Coronary artery (tissue), 2 donors: ENCODE data around the gene TMEM132D.

Experiments used
- DNase-seq: peaks from one replicate; pipeline ENCODE4 v3.0.0-alpha.2; 2017; ENCODE audit warnings: low spot score
- H3K27ac ChIP-seq, 2 donors: fragments of 200-600 bp; sonication (generic); one replicate each; pipeline ENCODE4 v1.5.1; 2016 to 2019
- H3K4me3 ChIP-seq: fragments of 200-600 bp; sonication (generic); 2 replicates; pipeline ENCODE4 v1.5.1; 2016; ENCODE audit warnings: mild to moderate bottlenecking, moderate library complexity
- CTCF ChIP-seq: fragments of 200-600 bp; sonication (generic); IDR thresholded peaks from one replicate; pipeline ENCODE4 v1.5.1; 2019; ENCODE audit warnings: antibody characterized with exemption

Gene TMEM132D

DNA sequence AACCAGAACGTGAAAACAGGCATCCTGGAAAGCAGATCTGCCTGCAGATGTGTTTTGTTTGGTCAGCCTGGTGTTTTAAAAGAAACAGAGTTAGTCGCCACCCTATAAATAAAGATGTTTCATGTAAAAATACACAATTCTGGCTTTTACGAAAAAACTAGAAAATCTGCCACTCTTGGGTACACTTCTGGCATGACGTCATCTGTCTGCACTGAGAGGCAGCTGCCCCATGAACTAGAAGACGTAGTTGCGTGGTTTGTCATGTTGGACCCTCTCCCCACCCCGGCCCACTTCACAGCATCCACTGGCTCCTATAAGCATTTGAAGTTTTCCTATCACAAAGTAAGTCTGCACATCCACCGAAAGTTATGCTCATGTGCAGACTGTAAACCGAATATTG, 658.1 kb downstream of the TMEM132D start:
- DNase-seq: no peak
- TF ChIP-seq CTCF: no peak
- H3K4me3 ChIP-seq: no peak overlapping the region
- no peak overlapping the region for H3K27ac ChIP-seq

- Histone ChIP-seq H3K4me3 (no peak overlapping the region), H3K27ac (no peak overlapping the region)
- no peak for DNase-seq
- no peak for TF ChIP-seq CTCF
Measured at GRCh38 chr12:129241852-129242251, 662.0 kb downstream of the TMEM132D start.

DNA sequence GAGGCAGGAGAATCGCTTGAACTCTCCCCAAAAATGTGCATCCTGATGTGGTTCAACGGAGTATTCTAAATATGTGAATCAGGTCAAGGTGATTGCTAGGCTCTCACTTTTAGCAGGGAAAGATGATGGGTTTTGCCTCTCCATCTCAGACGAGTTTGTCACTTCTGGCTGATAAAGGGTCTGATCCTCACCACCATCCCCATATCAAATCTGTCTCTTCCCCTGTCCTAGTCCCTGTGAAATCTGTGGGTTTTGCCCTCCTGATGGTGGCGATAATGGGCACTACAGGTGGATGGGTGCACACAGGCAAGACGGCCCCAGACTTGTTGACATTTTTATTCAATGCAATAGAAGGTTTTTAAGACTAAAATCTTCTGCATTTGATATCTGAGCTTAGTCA, 665.9 kb downstream of the TMEM132D start:
- H3K27ac ChIP-seq: no peak overlapping the region
- no peak overlapping the region for H3K4me3 ChIP-seq
- DNase-seq: no peak
- no peak for TF ChIP-seq CTCF

GRCh38 chr12:129234209-129234608, 669.6 kb downstream of the TMEM132D start:
- no peak overlapping the region for H3K27ac ChIP-seq
- H3K4me3 ChIP-seq: no peak overlapping the region
- no peak for TF ChIP-seq CTCF
- no peak for DNase-seq

- DNase-seq: no peak
- no peak overlapping the region for H3K27ac ChIP-seq
Measured at GRCh38 chr12:129231491-129231890, 672.3 kb downstream of the TMEM132D start.

GRCh38 chr12:129230995-129231394, 672.8 kb downstream of the TMEM132D start:
- no peak for TF ChIP-seq CTCF
- H3K27ac ChIP-seq: no peak overlapping the region
- no peak for DNase-seq
- no peak overlapping the region for H3K4me3 ChIP-seq

More at GRCh38 chr12:129231491-129231890, 672.3 kb downstream of the TMEM132D start:
- H3K4me3 ChIP-seq: no peak overlapping the region
- TF ChIP-seq CTCF: no peak

GRCh38 chr12:129226851-129227250, 677.0 kb downstream of the TMEM132D start:
- TF ChIP-seq CTCF: no peak
- Histone ChIP-seq H3K27ac (no peak overlapping the region), H3K4me3 (no peak overlapping the region)
- no peak for DNase-seq
